HG03521 (cell line): Measurements from ENCODE around the gene PITPNM2.

Source experiments
- ATAC-seq: cut with Tn5 transposase; IDR thresholded peaks from one replicate; pipeline ENCODE4 v1.9.1; 2021; ENCODE audit warnings: mild to moderate bottlenecking, moderate library complexity; ENCODE audit not compliant: unreplicated experiment

PITPNM2 gene

DNA sequence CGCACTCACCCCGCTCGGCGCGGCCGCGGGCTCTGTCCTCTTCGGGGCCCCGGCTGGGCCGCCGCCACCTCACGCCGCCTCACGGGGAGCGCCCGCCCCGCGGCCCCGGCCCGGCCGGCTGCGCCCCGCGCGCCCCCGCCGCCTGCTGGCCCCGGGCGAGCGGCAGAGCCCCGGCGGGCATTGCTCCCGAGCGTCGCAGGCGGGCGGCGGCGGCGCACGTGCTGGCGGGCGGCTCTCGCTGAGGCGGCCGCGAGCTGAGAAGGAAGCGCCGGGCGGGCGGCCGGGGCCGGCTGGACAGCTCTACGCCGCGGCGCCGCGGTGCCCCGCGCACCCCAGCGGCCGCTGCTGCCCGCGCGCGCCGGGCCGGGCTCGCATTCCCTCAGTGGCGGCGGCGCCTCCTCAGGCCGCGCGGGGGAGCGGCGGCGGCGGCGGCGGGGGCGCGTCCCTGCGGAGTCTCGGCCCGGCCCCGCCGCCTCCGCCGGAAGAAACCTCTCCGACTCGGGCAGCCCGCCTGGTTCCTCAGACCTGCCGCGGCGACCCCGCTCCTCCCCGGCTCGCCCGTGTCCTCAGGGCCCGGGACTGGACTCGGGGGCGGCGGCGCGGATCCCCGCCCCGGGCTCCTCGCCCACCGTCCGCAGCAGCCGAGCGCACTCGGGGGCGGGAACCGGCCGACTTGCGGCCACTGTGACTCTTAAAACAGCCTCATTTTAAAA lies at the start of gene PITPNM2:
PITPNM2 (minus strand) TSS at position 347 of the 713 bp plus-strand sequence. CDS start 116,500 bp downstream, outside the sequence.
- peak; percentile 63 for ATAC-seq

DNA sequence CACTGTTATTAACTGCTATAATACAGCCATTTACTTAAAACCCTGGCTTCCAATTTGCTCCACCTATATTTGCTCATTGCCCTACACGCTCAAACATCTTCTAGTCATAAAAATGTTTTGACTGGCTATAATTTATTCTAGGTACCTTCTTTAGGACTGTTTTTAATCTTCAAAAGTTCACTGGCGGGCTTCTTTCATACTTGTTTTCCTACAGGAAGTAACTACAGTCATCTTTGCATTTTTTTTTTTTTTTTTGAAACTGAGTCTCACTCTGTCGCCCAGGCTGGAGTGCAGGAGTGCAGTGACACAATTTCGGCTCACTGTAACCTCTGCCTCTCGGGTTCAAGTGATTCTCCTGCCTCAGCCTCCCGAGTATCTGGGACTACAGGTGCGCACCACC lies 49.5 kb upstream of the PITPNM2 start:
- no peak for ATAC-seq

DNA sequence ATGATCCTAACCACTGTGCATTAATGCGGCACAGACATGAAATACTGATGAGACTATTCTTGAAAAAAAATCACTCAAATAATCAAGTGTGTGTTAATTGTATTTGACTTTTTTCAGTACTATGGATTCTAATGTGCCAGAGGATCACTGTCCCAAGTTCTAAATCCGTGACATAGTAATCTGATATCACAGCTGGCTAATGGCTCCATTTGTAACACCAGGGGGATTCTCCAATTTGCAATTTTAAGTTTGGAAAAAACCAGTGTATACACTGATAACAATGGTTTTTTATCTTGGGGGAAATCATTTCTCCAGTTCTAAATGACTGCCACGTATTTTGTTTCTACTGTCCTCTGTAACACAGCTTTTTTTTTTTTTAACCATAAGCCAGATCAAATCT lies 49.0 kb upstream of the PITPNM2 start:
- no peak for ATAC-seq

DNA sequence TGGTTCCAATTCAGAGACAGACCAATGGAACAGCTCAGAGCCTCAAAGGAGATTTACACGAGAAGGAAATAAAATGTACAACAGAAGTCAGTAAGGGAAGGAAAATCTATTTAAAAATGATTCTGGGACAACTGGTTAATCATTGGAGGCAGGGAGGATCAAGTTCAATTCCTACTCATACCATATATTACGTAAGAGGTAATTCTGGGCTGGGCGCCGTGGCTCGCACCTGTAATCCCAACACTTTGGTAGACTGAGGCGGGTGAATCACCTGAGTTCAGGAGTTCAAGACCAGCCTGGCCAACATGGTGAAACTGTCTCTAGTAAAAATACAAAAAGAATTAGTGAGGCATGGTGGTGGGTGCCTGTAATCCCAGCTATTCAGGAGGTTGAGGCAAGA lies 36.7 kb upstream of the PITPNM2 start:
- ATAC-seq = no peak

DNA sequence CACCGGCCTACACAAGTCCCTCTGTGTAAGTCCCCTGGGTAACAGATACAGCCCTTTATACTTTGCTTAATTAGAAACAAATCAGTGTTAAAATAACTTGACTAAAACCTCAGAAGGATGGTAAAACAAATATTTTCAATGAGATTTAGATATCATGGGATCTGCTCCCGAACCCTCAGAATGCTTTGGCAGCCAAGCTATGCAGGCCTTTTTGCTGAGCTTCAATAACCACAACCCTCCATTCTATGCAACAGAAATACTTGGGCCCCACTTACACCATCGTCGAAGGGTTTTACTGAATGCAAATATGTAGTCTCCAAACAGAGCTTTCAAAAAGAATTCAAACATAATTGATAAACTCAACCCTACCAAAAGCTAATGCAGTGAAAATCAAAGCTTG lies 29.3 kb upstream of the PITPNM2 start:
- no peak for ATAC-seq

DNA sequence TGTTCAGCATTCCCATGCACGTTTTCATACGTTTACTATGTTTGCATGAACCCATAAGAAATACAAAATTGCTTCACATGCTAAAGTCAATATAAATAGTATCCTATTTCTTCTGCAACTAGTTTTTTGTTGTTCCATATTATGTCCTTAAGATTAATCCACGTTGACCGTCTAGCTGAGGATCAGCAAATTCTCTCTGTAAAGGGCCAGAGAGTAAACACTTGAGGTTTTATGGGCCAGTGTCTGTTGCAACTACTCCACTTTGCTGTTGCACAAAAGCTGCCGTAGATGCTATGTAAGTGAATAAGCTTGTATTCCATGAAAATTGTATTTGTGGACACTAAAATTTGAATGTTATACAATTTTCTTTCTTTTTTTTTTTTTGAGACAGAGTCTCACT lies 21.1 kb upstream of the PITPNM2 start:
- no peak for ATAC-seq

DNA sequence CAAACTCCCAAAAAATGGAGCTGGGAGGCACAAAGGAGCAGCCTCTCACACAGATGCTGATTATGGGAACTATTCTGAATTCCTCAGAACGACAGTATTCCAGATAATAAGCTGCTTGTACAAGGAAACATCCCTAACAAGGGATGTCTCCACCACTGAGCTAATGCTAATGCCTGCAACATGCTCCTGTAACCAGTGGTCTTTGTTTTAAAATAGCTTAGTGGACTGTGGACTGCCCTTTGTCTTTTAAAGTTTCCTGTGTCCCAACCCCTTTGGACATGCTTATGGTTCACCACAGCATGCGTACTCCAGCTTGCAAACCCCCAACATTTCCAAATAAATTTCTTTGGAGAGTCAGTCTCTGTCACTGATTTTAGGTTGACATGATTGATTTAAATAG lies 16.4 kb upstream of the PITPNM2 start:
- ATAC-seq = no peak

DNA sequence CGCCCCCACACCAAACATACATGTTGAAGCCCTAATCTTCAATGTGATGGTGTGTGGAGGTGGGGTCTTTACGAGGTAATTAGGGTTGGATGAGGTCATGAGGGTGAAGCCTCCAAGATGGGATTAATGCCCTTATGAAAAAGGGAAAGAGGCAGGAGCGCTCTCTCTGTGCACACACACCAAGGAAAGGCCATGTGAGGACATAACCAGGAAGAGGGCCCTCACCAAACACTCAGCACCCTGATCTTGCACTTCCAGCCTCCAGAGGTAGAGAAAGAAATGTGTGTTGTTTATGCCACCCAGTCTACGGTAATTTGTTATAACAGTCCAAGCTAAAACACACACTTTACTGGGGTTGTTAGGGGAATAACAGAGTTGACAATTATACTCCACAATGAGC lies 14.6 kb upstream of the PITPNM2 start:
- no peak for ATAC-seq

DNA sequence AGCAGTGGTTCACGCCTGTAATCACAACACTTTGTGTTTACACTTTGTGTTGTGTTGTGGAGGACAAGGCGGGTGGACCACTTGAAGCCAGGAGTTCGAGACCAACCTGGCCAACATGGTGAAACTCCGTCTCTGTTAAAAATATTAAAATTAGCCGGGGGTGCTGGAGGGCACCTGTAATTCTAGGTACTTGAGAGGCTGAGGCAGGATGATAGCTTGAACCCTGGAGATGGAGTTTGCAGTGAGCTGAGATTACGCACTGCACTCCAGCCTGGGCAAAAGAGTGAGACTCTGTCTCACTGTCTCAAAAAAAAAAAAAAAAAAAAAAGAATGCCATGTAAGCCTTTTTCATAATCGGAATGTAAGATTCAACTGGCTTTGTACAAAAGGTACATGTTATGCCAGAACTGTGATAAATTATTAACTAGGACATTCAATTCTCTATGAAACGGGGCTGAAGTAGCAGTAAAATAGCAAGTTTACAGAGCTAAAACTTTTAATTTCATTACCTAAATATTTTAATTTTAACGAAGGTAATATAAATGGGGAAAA lies 13.9 kb upstream of the PITPNM2 start:
- no peak for ATAC-seq

DNA sequence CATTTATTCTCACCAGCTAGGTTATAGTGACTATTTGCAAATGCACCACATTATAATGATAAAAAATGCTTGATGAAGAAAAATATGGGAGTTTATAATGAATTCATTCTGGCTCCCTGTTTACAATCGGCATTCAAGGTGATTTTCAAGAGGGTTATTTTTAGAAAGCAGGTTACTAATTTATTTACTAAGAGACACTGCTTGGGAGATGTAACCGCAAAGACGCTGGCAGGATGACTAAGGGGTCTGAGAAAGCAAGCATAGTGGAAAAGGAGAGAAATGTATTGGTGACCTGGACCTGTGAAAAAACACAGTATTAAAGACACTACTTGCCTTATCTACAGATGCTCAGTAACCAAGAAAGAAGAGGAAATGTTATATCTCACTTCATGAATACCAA lies 13.3 kb upstream of the PITPNM2 start:
- no peak for ATAC-seq

DNA sequence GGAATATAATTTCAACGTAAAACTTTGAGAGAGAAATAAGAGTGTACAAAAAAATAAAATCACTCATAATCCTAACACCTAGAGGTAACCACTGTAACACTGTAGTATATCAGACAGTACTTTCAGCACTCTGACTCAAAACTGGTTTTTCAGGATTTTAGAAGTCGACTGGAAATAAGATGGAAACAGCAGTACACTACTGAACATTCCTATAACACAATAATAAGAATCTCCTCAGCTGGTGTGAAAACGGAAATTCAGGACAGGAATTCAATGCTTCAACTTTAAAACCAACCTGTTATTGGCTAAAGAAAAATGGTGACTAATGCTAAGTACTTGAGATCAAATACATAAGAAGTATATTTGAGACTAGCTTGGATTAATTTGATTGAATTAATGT lies 12.3 kb upstream of the PITPNM2 start:
- ATAC-seq = no peak

DNA sequence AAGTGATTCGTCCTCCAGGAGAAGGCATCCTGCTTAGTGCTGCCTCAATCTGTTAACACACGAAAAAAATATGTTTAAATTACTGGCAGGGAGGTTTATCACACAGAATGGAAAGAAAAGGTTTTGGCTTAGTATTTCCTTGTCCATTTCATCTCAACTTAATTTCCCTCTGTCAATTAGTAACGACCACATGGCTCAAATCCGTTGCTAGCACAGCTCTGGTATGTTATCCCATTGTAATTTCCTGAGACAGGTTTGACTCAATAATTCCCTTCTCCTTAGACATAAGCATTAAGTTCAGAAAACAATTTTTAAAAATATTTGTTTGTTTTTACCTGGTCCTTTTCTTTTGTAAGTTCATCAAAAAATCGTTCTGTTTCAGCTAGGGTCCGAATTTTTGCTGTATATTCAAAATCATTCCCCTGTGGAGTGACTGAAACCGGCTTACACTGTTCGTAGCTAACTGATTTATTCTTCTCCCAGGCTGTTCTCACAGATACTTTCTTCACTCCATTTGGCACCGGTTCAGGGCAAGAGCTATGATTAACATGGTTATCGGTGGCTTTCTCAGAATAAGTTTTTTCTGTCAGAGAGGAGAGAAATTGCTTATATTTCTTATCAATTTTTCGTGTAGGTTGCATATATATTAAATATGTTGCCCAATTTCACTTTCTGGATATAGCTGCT lies 10.1 kb upstream of the PITPNM2 start:
- ATAC-seq = no peak

DNA sequence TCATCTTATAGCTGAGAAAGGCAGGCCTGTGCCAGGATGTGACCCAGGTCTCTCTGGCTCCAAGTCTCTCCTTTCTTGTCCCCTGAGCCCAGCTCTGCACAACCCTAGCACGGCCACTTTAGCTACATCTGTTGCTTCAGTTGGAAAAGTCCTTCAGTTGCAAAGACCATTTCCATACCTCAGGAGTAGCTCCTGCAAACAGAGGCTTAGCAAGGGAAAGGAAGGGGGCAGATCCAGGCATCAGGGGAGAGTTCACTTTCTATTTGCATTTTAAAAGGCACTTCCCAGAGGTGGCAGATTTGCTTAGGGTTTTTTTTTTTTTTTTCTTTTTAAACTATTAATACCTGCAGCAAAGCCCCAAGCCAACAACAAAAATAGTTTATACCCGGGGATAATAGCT lies 3.0 kb upstream of the PITPNM2 start:
- no peak for ATAC-seq

DNA sequence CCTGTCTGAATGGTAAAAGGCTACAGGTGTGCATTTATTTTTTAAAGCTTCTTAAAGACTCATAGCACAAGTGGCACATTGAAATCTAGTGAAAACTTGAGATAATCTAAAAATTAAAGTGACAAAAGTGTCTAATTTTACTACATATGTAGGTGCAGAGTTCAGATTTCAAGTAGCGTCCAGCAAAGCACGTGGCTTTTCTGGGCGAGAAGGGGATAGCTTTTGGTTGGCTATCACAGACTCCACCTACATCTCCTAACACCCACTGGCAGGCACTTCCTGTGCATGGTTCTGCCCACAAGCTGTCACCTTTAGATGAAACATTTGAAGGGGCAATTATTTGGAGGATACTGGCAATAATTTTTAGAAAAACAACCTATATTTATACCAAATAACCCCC lies 1.9 kb upstream of the PITPNM2 start:
- no peak for ATAC-seq

DNA sequence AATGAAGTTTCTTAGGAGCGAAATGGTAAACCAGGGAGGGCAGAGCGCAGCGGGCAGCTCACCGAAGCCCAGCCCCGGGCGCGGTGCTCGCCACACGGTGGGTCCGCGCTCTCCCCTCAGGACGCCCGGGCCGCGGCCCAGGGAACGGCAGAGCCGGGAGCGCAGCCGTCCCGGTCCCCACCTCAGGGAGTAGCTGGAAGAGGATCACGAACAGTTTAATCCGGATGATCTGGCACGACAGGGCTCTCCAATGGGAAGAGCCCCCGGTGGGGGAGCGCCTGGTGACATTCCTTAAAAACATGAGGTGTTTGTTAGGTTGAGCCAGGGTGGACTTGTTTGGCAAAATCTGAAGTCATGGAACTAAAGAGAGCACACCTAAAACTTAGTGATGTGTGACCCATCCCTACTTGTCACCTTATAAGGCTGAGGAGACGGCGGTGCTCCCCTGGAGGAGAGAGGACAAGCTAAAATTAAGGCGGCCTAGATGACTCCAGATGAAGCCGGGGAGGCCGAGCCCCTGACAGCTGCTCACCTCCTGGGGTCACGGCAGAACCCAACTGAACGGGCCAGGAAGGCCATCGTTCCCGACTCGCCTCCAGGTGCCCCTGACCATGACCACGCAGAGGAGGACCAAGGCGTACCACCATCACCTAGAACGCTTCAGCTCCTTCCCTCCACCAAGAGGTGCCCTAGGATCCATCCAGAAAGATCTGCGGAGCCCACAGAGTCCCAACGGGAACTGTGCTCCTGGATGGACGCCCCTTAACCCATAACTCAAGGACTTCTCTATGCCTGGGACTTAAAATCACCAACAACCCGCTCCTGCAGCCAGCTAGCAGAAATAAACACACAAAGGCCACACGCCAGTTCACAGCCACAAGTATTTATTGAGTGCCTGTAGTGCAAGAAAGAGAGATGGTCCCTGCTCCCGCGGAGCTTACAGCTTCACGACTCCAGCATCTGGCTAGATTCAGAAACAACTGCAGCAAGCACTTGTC lies 866 bp upstream of the PITPNM2 start:
- ATAC-seq = peak; percentile 12

DNA sequence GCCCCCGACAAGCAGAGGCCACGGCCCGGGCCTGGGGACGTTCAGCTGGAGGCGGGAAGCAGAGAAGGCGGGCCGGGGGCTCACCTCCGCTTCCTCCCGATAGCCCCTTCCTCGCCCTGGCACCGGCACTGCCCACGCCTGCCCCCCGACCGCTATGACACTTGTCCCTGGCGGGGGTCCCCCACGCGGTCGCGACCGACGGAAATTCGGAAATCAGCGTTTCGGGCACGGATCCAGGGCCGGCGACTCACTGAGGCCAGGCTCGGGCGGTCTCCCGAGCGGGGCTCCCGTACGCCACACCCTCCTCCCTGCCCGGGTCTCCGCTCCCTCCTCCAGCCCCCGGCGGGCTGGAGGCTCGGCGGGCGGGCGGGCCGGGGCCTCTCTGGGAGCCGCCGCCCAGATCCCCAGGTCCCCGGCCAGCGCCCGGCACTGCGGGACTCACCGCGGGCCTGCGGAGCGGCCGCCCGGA lies 581 bp downstream of the PITPNM2 start:
- ATAC-seq = peak; percentile 13

DNA sequence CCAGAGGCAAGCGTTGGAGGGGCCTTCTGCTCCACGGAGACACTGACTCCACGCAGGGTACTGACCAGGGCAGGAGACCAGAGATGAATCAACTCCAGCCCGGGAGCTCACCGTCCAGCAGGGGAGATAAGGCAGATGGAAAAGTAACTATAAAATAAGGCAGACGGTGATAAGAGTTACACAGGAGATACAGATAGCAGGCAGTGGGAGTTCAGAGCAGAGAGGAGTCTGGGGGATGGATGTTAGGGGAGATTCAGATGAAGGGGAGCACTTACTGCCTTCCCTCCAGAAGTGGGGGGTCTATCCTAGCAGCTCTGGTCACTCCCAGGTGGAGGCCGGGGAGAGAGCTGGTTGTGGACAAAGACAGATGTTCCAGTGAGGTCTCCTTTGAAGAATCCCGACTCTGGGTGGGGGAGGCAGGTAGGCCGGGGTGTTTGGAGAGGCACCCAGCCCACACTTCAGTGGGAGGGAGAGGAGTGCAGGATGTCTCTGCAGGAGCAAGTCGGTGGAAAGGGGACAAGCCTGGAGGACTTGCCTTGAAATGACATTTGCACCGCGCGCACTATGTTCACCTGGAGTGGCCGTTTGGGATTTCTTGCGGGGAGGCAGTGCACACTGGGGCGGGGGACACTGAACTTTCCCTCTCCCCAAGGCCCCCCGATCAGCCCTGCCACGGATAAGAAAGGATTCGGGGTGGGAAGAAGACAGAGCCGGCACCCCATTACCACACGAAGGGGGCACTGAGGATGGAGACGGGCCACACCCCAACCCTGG lies 1.2 kb downstream of the PITPNM2 start:
- no peak for ATAC-seq

DNA sequence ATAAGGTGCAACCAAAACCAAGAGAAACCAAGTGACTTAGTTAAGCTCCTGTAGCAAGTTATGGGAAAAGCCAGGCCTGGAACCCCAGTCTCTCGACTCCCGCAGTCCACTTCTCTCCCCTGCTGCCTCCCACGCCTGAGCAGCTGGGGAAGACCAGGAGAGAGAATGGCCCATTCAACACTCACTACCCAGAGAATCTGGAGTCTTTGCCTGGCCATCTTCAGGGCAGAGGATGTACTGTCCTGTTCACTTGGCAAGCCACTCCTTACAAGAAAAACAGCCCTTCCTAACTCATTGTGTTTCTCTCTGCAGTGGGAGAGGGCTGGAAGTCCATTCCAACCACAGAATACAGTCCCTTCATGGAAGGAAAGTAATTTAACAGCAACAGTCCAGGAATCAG lies 1.8 kb downstream of the PITPNM2 start:
- no peak for ATAC-seq

DNA sequence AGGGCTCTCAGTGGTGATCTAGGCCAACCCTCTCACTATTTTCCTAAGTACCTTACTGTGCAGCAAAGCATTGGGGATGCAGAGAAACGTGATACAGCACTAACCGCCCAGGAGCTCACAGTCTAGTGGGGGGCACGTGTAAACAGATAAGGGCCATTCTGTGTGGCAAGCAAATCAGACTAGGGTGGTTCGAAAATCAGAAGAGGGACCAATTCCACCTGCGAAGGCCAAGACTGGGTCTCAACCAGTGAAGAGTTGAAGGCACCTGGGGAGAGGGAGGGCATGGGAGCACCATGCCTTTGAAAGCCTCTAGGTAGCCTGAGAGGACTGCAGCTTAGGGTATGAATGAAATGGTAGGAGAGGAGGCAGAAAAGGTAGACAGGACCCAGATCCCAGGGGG lies 2.2 kb downstream of the PITPNM2 start:
- ATAC-seq = no peak

DNA sequence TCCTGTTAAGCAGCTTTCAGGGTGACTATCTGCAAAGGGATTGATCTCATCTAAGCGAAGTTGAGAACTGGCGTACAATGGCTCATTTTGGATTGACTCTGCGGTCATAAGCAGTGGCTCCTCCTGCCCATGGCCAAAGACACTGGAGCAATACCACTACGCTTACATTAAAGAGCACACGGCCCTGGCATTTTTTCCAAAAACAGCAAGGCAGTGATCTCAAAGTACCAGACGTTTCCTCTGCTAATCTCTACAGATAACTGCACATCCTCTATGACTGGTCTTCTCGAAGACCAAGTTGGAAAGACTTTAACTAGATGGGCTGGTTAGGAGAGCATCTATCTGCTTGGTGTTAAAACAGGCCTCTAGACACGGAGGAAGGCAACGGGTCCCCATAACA lies 2.7 kb downstream of the PITPNM2 start:
- ATAC-seq = no peak
